Fibroblast of pulmonary artery (primary cell): ENCODE data around the gene SYTL3.
A peak's percentile ranks its signal among the peaks of the same experiment; 100 is the strongest.

ENCODE experiments used
- DNase-seq: peaks from one replicate; pipeline ENCODE4 v3.0.0-alpha.2; 2010; ENCODE audit warnings: low read depth
- H3K4me3 ChIP-seq: replicated peaks from 2 replicates; pipeline ENCODE4 v1.5.1; 2011; ENCODE audit warnings: low read depth, mild to moderate bottlenecking, control low read depth, low read length, moderate library complexity
- CTCF ChIP-seq: IDR thresholded peaks from 2 replicates; pipeline ENCODE4 v1.5.1; 2011; ENCODE audit warnings: mild to moderate bottlenecking, control low read depth, low read length, inconsistent platforms; ENCODE audit errors: missing control alignments

SYTL3 gene

GRCh38 chr6:158780988-158781691 is 131.3 kb downstream of the SYTL3 start:
- no peak for DNase-seq
- no peak overlapping the region for H3K4me3 ChIP-seq
- no peak for TF ChIP-seq CTCF

- no peak for DNase-seq
- TF ChIP-seq CTCF: no peak
- H3K4me3 ChIP-seq: no peak overlapping the region
These were observed 132.0 kb downstream of the SYTL3 start for GRCh38 chr6:158781692-158782373.

- no peak for TF ChIP-seq CTCF
- no peak overlapping the region for H3K4me3 ChIP-seq
- no peak for DNase-seq
These were observed 132.7 kb downstream of the SYTL3 start for GRCh38 chr6:158782432-158783166.

GRCh38 chr6:158783167-158783450 is 133.3 kb downstream of the SYTL3 start:
- TF ChIP-seq CTCF: no peak
- DNase-seq: no peak
- H3K4me3 ChIP-seq: no peak overlapping the region

- no peak for DNase-seq
- TF ChIP-seq CTCF: no peak
- H3K4me3 ChIP-seq: no peak overlapping the region
These were observed 134.0 kb downstream of the SYTL3 start for GRCh38 chr6:158783851-158784250.

GRCh38 chr6:158784505-158784904 is 134.7 kb downstream of the SYTL3 start:
- DNase-seq: peak; percentile 48
- no peak overlapping the region for H3K4me3 ChIP-seq
- no peak for TF ChIP-seq CTCF
